NK-92 (cell line): ENCODE measurements around the gene MYG1.

ENCODE experiments used
- DNase-seq: peaks from one replicate; lab custom pipeline; 2025; ENCODE audit not compliant: unreplicated experiment; lab: John Stamatoyannopoulos, UW

Gene MYG1

DNA sequence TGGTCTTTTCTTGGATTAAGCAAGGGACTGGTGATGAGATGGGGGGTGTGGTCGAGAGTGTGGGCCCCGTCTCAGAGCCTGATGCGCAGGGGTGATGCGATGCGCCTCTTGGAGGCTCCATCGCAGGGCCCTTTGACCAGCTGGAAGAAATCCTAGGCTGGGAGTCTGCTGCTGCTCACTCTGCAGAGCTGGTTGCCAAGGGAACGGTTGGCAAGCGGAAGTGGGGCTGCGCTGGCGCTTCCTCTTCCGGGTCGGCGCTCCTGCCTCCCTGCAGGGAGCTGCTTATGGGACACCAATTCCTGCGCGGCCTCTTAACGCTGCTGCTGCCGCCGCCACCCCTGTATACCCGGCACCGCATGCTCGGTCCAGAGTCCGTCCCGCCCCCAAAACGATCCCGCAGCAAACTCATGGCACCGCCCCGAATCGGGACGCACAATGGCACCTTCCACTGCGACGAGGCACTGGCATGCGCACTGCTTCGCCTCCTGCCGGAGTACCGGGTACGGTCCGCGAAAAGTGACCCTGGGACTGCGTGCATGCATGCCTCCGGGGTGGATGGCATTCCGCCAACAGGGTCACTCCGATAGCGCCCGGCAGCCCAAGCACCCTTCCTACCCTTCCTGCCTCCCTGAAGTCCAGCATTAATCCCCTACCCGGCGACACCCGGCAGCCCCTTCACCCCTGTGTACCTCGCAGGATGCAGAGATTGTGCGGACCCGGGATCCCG is at the start of gene MYG1:
MYG1 (plus strand) TSS at position 242 of the 727 bp plus-strand sequence; CDS start at position 285, 43 bp downstream.
- DNase-seq, result no peak

DNA sequence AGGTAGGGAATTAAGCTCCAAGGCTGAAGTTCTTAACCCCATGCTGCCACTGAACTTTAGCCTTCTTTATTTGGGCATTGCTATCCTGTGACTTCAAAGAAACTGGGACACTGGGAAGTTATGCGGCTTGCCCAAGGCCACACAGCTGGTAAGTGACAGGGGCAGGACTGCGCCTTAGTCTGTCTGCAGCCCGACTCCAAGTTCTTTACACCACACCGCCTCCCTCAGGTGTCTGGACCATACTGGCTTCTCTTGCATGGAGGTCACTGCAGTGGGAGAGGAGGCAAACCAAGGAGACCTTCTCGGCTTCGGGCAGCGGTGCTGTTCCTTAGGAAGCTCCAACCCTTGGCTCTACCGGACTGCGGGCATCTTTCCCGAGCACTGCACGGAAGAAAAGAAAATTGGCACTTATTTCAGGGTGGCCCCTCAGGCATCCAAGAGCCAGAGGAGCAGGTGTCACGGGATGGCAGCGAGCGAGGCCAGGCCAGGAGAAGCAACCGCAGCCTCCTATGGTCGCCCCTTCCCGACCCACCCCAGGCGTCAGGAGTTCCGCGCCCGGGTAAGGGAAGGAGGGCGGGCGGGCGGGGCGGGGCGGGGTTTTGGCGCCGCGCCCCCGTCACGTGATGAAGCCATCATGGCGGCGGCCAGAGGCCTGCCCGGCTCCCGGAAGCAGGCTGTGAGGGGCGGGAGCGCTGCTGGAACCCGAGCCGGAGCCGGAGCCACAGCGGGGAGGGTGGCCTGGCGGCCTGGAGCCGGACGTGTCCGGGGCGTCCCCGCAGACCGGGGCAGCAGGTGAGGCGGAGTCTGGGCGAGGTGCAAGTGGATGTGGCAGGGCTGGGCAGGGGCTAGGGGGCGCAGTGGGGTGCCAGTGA is 47.8 kb upstream of the MYG1 start:
- DNase-seq, result no peak

DNA sequence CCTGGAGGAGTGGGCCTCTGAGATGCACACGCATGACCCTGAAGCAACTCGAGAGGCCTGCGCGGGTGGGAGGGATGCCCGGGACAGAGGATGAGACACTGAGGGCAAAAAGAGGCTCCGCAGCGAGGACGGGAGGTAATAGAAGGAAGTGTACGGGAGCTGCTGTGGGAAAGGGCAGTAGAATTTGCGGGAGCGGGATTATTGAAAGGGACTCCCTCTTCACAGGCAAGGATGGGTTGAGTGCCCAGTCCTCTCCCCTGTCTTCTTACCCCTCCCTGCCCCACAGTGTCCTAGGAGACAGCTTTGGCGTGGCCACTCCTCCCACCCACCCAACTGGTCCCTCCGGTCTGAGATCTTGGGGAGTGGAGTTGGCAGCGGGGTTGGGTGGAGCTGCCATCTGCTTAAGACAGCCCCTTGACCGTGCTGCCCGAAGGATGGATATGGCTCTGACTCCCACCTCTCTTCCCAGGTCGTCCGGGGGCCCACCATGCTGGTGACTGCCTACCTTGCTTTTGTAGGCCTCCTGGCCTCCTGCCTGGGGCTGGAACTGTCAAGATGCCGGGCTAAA is 47.1 kb upstream of the MYG1 start:
- no peak for DNase-seq

DNA sequence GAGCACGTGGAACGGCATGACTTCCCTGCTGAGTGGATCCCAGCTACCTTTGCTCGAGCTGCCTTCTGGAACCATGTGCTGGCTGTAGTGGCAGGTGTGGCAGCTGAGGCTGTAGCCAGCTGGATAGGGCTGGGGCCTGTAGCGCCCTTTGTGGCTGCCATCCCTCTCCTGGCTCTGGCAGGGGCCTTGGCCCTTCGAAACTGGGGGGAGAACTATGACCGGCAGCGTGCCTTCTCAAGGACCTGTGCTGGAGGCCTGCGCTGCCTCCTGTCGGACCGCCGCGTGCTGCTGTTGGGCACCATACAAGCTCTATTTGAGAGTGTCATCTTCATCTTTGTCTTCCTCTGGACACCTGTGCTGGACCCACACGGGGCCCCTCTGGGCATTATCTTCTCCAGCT is 46.2 kb upstream of the MYG1 start:
- no peak for DNase-seq

DNA sequence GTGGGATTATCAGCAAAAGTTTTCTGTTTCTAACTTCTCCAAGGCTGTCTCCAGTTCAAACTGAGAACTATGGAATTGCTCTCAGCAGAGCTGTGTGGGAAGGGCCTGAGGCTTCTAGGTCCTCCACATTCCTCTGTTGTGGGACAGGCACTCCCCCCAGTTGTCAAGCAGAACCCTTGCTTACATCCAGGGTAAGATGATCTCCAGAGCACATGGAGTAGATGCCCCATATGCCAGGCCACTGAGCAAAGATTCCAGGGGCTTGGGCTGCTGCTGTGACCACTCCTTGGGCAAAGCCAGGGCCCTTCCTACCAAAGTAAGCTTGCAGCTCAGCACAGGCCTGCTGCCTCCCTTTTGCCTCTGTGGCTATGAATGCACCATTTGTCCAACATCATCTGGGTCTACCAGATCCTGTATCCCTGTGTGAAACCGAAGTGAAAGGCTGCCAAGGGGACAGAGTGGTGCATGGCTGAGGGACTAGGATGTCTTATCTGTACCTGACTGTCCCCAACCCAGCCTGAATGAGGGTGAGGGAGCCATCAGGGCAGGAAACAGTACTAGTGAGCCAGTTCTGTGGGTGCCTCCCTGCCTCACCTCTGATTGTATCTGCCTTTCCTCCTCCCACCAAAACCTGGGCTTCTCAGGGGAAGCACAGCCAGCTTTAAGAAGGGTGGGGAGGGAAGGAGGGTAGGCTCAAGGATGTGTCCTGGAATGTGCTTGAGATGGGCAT is 44.5 kb upstream of the MYG1 start:
- DNase-seq, result no peak

- no peak for DNase-seq
These were observed 43.5 kb upstream of the MYG1 start for GRCh38 chr12:53255996-53256395.

GRCh38 chr12:53258541-53259539 is 40.7 kb upstream of the MYG1 start:
- DNase-seq, result no peak

DNA sequence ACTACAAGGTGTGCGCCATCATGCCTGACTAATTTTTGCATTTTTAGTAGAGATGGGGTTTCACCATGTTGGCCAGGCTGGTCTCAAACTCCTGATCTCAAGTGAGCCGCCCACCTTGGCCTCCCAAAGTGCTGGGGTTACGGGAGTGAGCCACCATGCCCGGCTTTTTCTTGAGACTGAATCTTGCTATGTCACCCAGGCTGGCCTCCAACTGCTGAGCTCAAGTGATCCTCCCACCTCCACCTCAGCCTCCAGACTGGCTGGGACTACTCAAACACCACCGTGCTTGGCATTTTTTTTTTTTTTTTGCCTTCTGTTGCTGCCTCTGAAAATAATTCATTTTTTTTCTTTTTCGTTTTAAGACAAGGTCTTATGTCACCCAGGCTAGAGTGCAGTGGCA is 39.6 kb upstream of the MYG1 start:
- DNase-seq, result no peak

DNA sequence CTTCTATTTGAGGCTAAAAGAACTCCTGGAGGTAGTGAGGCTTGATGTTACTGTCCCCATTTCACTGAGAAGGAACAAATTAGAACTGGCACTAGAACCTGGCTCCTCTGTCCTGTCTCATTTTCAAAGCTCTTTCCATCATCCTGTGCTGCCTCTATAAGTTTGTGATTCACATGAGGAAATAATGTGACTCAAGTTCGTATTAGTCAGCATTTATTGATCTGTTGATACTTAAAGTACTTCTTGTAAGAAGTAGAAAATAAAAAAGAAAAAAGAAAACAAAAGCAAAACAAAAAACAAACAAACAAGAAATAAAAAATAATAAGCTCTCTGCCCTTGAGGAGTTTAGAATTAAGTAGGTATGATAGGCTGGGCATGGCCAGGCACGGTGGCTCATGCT is 33.7 kb upstream of the MYG1 start:
- DNase-seq, result no peak

- DNase-seq, result no peak
These were observed 32.0 kb upstream of the MYG1 start for GRCh38 chr12:53267306-53267998.

- no peak for DNase-seq
These were observed 31.4 kb upstream of the MYG1 start, which contains the start of gene ESPL1 for GRCh38 chr12:53267999-53268629. TSS of gene ESPL1 (plus strand) at chr12:53268299. CDS start at chr12:53268767, 468 bp downstream.

GRCh38 chr12:53268630-53269562 is 30.6 kb upstream of the MYG1 start:
- no peak for DNase-seq

GRCh38 chr12:53274445-53274844 is 25.1 kb upstream of the MYG1 start:
- no peak for DNase-seq

DNA sequence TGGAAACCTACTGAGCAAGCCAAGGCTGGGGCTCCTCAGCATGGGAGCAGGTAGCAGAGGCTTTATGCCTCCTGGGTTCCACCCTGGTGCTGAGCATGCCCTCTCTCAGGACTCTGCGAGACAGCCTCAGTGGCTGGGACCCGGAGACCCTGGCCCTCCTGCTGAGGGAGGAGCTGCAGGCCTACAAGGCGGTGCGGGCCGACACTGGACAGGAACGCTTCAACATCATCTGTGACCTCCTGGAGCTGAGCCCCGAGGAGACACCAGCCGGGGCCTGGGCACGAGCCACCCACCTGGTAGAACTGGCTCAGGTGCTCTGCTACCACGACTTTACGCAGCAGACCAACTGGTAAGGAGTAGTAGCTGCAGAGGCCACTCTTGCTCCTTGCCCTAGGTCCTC is 23.0 kb upstream of the MYG1 start:
- DNase-seq, result no peak

DNA sequence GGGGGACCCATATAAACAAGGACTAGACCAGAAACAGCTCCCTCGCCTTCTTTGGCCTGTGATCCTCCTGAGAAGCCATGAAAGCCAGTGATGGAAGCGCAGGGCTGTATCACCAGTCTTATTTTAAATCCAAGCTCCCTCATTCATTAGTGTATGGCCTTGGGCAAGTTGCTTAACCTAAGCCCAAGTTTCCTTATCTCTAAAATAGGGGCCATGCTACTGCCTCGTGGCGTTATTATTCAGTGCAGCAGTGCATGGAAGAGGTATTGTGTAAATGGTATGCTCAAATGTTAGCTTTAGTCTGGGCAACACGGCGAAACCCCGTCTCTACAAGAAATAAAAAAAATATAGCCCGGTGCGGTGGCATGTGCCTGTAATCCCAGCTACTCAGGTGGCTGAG is 21.5 kb upstream of the MYG1 start:
- DNase-seq, result no peak

- DNase-seq, result no peak
These were observed 20.1 kb upstream of the MYG1 start for GRCh38 chr12:53279283-53279869.

GRCh38 chr12:53279888-53280498 is 19.5 kb upstream of the MYG1 start:
- DNase-seq, result no peak
